ENCODE data around the gene FOXN3.
"Not testable (repeated sequence)": the region's sequence is repeated elsewhere in the genome, so short reads cannot be mapped to it uniquely, and the experiment has no call there.

FOXN3 gene

GRCh38 chr14:89123851-89124250 is 293.2 kb downstream of the FOXN3 start:
- TF ChIP-seq CTCF (IDR thresholded peaks at IDR 0.05; ENCODE audit: low read depth, low read length, missing control alignments) = no peak
- no peaks in the 10 kb centered on the region for H3K36me3 ChIP-seq (replicated peaks)
- in situ Hi-C loops (cut with HindIII; ENCODE audit: low pct_ligation_motif_present, low sequenced_read_pairs) = no loop called here

DNA sequence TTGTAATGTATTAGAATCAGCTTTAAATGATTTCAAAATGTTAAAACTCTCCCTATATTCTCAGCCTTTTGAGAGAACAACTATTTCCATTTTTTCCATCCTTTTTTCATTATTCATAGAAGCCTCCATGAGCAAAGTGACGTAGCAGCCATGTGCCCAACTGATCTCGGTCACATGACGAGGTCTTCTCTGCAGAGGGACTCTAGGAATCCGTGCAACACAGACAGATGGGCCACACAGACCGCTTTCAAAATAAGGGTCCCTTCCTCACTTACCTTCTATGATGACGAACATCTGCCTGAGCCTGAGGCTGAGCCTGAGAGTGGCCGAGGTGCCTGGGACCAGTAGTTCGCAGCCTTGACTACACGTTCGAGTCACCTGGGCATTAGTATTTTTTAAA is 293.8 kb downstream of the FOXN3 start:
- Histone ChIP-seq H3K4me3 (ENCODE audit: low read depth, low read length) (no peak overlapping the region), H3K36me3 (replicated peaks) (no peaks in the 10 kb centered on the region), H3K27me3 (replicated peaks) (no peaks in the 10 kb centered on the region), H3K27ac (no peak overlapping the region)
- no peak for TF ChIP-seq CTCF (IDR thresholded peaks at IDR 0.05; ENCODE audit: low read depth, low read length, missing control alignments)
- in situ Hi-C loops (cut with HindIII; ENCODE audit: low pct_ligation_motif_present, low sequenced_read_pairs) = no loop called here
- DNase-seq = no peak

More at GRCh38 chr14:89123851-89124250, 293.2 kb downstream of the FOXN3 start:
- Histone ChIP-seq H3K27ac (no peak overlapping the region), H3K27me3 (replicated peaks) (no peaks in the 10 kb centered on the region), H3K4me3 (ENCODE audit: low read depth, low read length) (no peak overlapping the region)
- DNase-seq = no peak

GRCh38 chr14:89121968-89122620 is 294.9 kb downstream of the FOXN3 start:
- Histone ChIP-seq H3K27ac (no peak overlapping the region), H3K27me3 (replicated peaks) (no peaks in the 10 kb centered on the region), H3K4me3 (ENCODE audit: low read depth, low read length) (no peak overlapping the region), H3K36me3 (replicated peaks) (no peaks in the 10 kb centered on the region)
- DNase-seq = no peak
- in situ Hi-C loops (cut with HindIII; ENCODE audit: low pct_ligation_motif_present, low sequenced_read_pairs) = no loop called here
- TF ChIP-seq CTCF (IDR thresholded peaks at IDR 0.05; ENCODE audit: low read depth, low read length, missing control alignments) = no peak

- no peak overlapping the region for H3K27ac ChIP-seq
- no peak for DNase-seq
- no peak for TF ChIP-seq CTCF (IDR thresholded peaks at IDR 0.05; ENCODE audit: low read depth, low read length, missing control alignments)
- in situ Hi-C loops (cut with HindIII; ENCODE audit: low pct_ligation_motif_present, low sequenced_read_pairs) = no loop called here
- no peak overlapping the region for H3K4me3 ChIP-seq (ENCODE audit: low read depth, low read length)
- no peaks in the 10 kb centered on the region for H3K27me3 ChIP-seq (replicated peaks)
- H3K36me3 ChIP-seq (replicated peaks) = no peaks in the 10 kb centered on the region
These were observed 300.0 kb downstream of the FOXN3 start for GRCh38 chr14:89117012-89117411.

DNA sequence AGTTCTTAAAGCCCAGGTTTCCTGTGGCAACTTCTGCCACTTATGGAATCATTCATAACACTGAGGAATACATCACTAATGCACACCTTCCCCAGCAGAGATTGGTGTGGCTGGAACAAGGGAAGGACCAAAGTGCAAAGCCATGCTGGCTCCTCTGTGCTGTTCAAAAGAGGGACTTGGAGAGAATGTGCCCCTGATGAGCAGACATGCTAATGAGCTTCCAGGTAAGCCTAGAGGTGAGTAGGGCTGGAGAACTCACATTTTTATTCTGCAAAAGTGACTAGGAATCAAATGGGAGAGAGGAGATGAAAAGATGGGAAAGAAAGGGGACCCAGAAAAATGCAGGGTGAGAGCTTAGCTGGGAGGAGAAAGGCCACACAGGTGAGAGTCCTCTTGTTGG is 302.9 kb downstream of the FOXN3 start:
- no peak for DNase-seq
- no peak overlapping the region for H3K4me3 ChIP-seq (ENCODE audit: low read depth, low read length)
- in situ Hi-C loops (cut with HindIII; ENCODE audit: low pct_ligation_motif_present, low sequenced_read_pairs) = no loop called here
- no peak for TF ChIP-seq CTCF (IDR thresholded peaks at IDR 0.05; ENCODE audit: low read depth, low read length, missing control alignments)
- H3K27ac ChIP-seq = no peak overlapping the region
- H3K27me3 ChIP-seq (replicated peaks) = no peaks in the 10 kb centered on the region
- no peaks in the 10 kb centered on the region for H3K36me3 ChIP-seq (replicated peaks)

- no peaks in the 10 kb centered on the region for H3K36me3 ChIP-seq (replicated peaks)
- no peak overlapping the region for H3K4me3 ChIP-seq (ENCODE audit: low read depth, low read length)
- in situ Hi-C loops (cut with HindIII; ENCODE audit: low pct_ligation_motif_present, low sequenced_read_pairs) = no loop called here
- H3K27me3 ChIP-seq (replicated peaks) = no peaks in the 10 kb centered on the region
- no peak overlapping the region for H3K27ac ChIP-seq
- TF ChIP-seq CTCF (IDR thresholded peaks at IDR 0.05; ENCODE audit: low read depth, low read length, missing control alignments) = no peak
- DNase-seq = no peak
These were observed 304.3 kb downstream of the FOXN3 start for GRCh38 chr14:89112720-89113119.

- H3K27me3 ChIP-seq (replicated peaks); in situ Hi-C loops (cut with HindIII; ENCODE audit: low pct_ligation_motif_present, low sequenced_read_pairs); H3K4me3 ChIP-seq (ENCODE audit: low read depth, low read length); H3K27ac ChIP-seq; H3K36me3 ChIP-seq (replicated peaks); DNase-seq: not testable (repeated sequence)
These were observed 305.1 kb downstream of the FOXN3 start for GRCh38 chr14:89111766-89112543.

GRCh38 chr14:89111232-89111631 is 305.8 kb downstream of the FOXN3 start:
- DNase-seq; H3K4me3 ChIP-seq (ENCODE audit: low read depth, low read length); H3K27me3 ChIP-seq (replicated peaks); H3K27ac ChIP-seq; H3K36me3 ChIP-seq (replicated peaks); in situ Hi-C loops (cut with HindIII; ENCODE audit: low pct_ligation_motif_present, low sequenced_read_pairs): not testable (repeated sequence)
